SU-DHL-6 (cell line): ENCODE data around the gene KRT23.

Source experiments
- CTCF ChIP-seq: fragments of 200-600 bp; sonication (generic); IDR thresholded peaks from one replicate; pipeline ENCODE4 v1.5.1; 2017; ENCODE audit warnings: antibody characterized with exemption, mild to moderate bottlenecking, low read length, moderate library complexity; ENCODE audit not compliant: insufficient read depth, poor library complexity, severe bottlenecking
- EZH2phosphoT487 ChIP-seq: fragments of 200-600 bp; sonication (generic), shearing (Covaris generic); conservative IDR thresholded peaks from 2 replicates; pipeline ENCODE4 v1.6.1; 2018; ENCODE audit warnings: mild to moderate bottlenecking, antibody characterized with exemption, low read length, moderate library complexity, mixed read lengths

GRCh38 chr17:40938981-40939380, 1.5 kb upstream of the KRT23 start:
- TF ChIP-seq CTCF (no peak), EZH2phosphoT487 (no peak)
